Measurements from ENCODE around the gene CNTN1.

- no peak for TF ChIP-seq CTCF (IDR thresholded peaks at IDR 0.05)
- no peak for TF ChIP-seq POLR2AphosphoS5 (IDR thresholded peaks at IDR 0.05)
- no peak for TF ChIP-seq POLR2A (IDR thresholded peaks at IDR 0.05)
- no peak for TF ChIP-seq EP300 (IDR thresholded peaks at IDR 0.05)
Measured at GRCh38 chr12:40969796-40970195, 277.6 kb downstream of the CNTN1 start.
